ENCODE results near the gene EPB41L4A. TPM values are rescaled to one million over a fixed set of nuclear protein-coding genes. Genes with fewer than 3 reads are reported as not detected.
A peak's percentile ranks its signal among the peaks of the same experiment; 100 is the strongest.

EPB41L4A gene
- total and polyA plus RNA-seq, 12 donors, result 4.2 to 26.3 (median 9.5) TPM

- H3K27ac ChIP-seq, result no peak overlapping the region
These were observed 262.9 kb downstream of the EPB41L4A start for GRCh38 chr5:112156211-112156610.

GRCh38 chr5:112154940-112155686 is 264.0 kb downstream of the EPB41L4A start:
- TF ChIP-seq CTCF (IDR thresholded peaks at IDR 0.05) (no peak), POLR2A (IDR thresholded peaks at IDR 0.05) (no peak)
- H3K9me3 ChIP-seq (replicated peaks in 1 of 3), result no peaks in the 10 kb centered on the region

More at GRCh38 chr5:112156211-112156610, 262.9 kb downstream of the EPB41L4A start:
- Histone ChIP-seq H3K9me3 (replicated peaks in 1 of 3) (no peaks in the 10 kb centered on the region), H3K36me3 (replicated peaks in 1 of 2) (no peaks in the 10 kb centered on the region), H3K4me1 (replicated peaks in 1 of 2) (peaks cover under 1 to 5% of the 10 kb centered on the region in 2 donors), H3K4me3 (no peak overlapping the region), H3K27me3 (no peaks in the 10 kb centered on the region)
- DNase-seq, result no peak
- WGBS, 4 donors, result 71 to 85% (median 84%) methylated on average over 3 of the region's 3 CpGs
- TF ChIP-seq POLR2A (IDR thresholded peaks at IDR 0.05), result no peak
- no peak for TF ChIP-seq CTCF (IDR thresholded peaks at IDR 0.05)
- intact Hi-C loops (cut with DNase I), result loop anchor here in 1 of 2 donors (10.0 kb wide), 1 partner anchor 621 kb away; no protein-coding TSS in a partner anchor

GRCh38 chr5:112149727-112150126 is 269.4 kb downstream of the EPB41L4A start:
- Histone ChIP-seq H3K27ac (no peak overlapping the region), H3K36me3 (replicated peaks in 1 of 2) (no peaks in the 10 kb centered on the region), H3K4me3 (no peak overlapping the region), H3K4me1 (replicated peaks in 1 of 2) (peaks cover 6 to 10% of the 10 kb centered on the region in 2 donors), H3K27me3 (no peaks in the 10 kb centered on the region), H3K9me3 (replicated peaks in 1 of 3) (no peaks in the 10 kb centered on the region)
- intact Hi-C loops (cut with DNase I), result loop anchor here (5.0 to 10.0 kb wide), 3 partner anchors 595 to 617 kb away; no protein-coding TSS in a partner anchor
- DNase-seq, result no peak
- WGBS, 4 donors, result 83 to 88% (median 86%) methylated on average over 4 of the region's 4 CpGs
- TF ChIP-seq POLR2A (IDR thresholded peaks at IDR 0.05) (no peak), CTCF (IDR thresholded peaks at IDR 0.05) (no peak)

More at GRCh38 chr5:112154940-112155686, 264.0 kb downstream of the EPB41L4A start:
- H3K36me3 ChIP-seq (replicated peaks in 1 of 2), result no peaks in the 10 kb centered on the region
- H3K27ac ChIP-seq, result no peak overlapping the region
- H3K4me3 ChIP-seq, result no peak overlapping the region
- peaks cover 0 to under 1% of the 10 kb centered on the region in 2 donors for H3K4me1 ChIP-seq (replicated peaks in 1 of 2)
- no peak for DNase-seq
- no peaks in the 10 kb centered on the region for H3K27me3 ChIP-seq
- intact Hi-C loops (cut with DNase I), result loop anchor here in 1 of 2 donors (10.0 kb wide), 1 partner anchor 620 kb away; no protein-coding TSS in a partner anchor

- intact Hi-C loops (cut with DNase I), result loop anchor here (5.0 to 10.0 kb wide), 2 partner anchors 592 to 614 kb away; no protein-coding TSS in a partner anchor
- Histone ChIP-seq H3K4me3 (no peak overlapping the region), H3K36me3 (replicated peaks in 1 of 2) (no peaks in the 10 kb centered on the region), H3K27me3 (no peaks in the 10 kb centered on the region), H3K27ac (no peak overlapping the region), H3K9me3 (replicated peaks in 1 of 3) (no peaks in the 10 kb centered on the region), H3K4me1 (replicated peaks in 1 of 2) (peaks cover 6 to 10% of the 10 kb centered on the region in 2 donors)
- WGBS, 4 donors, result 20 to 31% (median 25%) methylated on average over 6 of the region's 6 CpGs
- TF ChIP-seq CTCF (IDR thresholded peaks at IDR 0.05) (peak; percentile 78 to 96 (median 91)), POLR2A (IDR thresholded peaks at IDR 0.05) (no peak)
- DNase-seq, result peak; percentile 51 to 84 (median 65)
These were observed 272.5 kb downstream of the EPB41L4A start for GRCh38 chr5:112146323-112147226.

Measured in adrenal gland (tissue), 12 donors.